Neural progenitor cell (in vitro differentiated cells): Measurements from ENCODE around the gene SIX3. TPM values are rescaled to one million over a fixed set of nuclear protein-coding genes. Genes with fewer than 3 reads are reported as not detected.

ENCODE experiments used
- DNase-seq: peaks from one replicate; pipeline ENCODE4 v3.0.0-alpha.2; 2016; ENCODE audit warnings: low spot score
- H2AFZ ChIP-seq: fragments of 200-600 bp; sonication (generic); replicated peaks from 2 replicates; pipeline ENCODE4 v1.6.1; 2016; ENCODE audit warnings: antibody characterized with exemption
- H3F3A ChIP-seq: fragments of 200-600 bp; sonication (generic); 2 replicates; pipeline ENCODE4 v1.6.1; 2016; ENCODE audit warnings: antibody characterized with exemption, low read depth
- H3K27ac ChIP-seq: fragments of 200-600 bp; sonication (generic); 2 replicates; pipeline ENCODE4 v1.5.1; 2016; ENCODE audit warnings: mild to moderate bottlenecking
- H3K27me3 ChIP-seq: fragments of 200-600 bp; sonication (generic); 2 replicates; pipeline ENCODE4 v1.6.1; 2016; ENCODE audit warnings: mild to moderate bottlenecking, moderate library complexity
- H3K36me3 ChIP-seq: fragments of 200-600 bp; sonication (generic); 2 replicates; pipeline ENCODE4 v1.5.1; 2016
- H3K4me1 ChIP-seq: fragments of 200-600 bp; sonication (generic); 2 replicates; pipeline ENCODE4 v1.6.1; 2016; ENCODE audit warnings: mixed run types
- H3K4me2 ChIP-seq: fragments of 200-600 bp; sonication (generic); 2 replicates; pipeline ENCODE4 v1.6.1; 2016
- H3K4me3 ChIP-seq: fragments of 200-600 bp; sonication (generic); 2 replicates; pipeline ENCODE4 v1.5.1; 2016
- H3K79me2 ChIP-seq: fragments of 200-600 bp; sonication (generic); 2 replicates; pipeline ENCODE4 v1.6.1; 2016; ENCODE audit warnings: low read depth
- H3K9ac ChIP-seq: fragments of 200-600 bp; sonication (generic); 2 replicates; pipeline ENCODE4 v1.6.1; 2016
- H3K9me3 ChIP-seq: fragments of 200-600 bp; sonication (generic); 2 replicates; pipeline ENCODE4 v1.5.1; 2016; ENCODE audit warnings: low read depth
- H4K20me1 ChIP-seq: fragments of 200-600 bp; sonication (generic); 2 replicates; pipeline ENCODE4 v1.6.1; 2016; ENCODE audit warnings: low read depth
- H3K27ac Mint-ChIP-seq: 3 replicates; pipeline ENCODE4 v1.8.0; 2021; ENCODE audit warnings: mixed read lengths
- H3K27me3 Mint-ChIP-seq: 2 replicates; pipeline ENCODE4 v1.8.0; 2022; ENCODE audit warnings: low read depth, mild to moderate bottlenecking, inconsistent platforms, moderate library complexity, mixed read lengths; ENCODE audit not compliant: insufficient read depth
- H3K36me3 Mint-ChIP-seq: 3 replicates; pipeline ENCODE4 v1.8.0; 2021; ENCODE audit warnings: mixed read lengths
- H3K4me1 Mint-ChIP-seq: 3 replicates; pipeline ENCODE4 v1.8.0; 2021; ENCODE audit warnings: mixed read lengths
- H3K4me3 Mint-ChIP-seq: 3 replicates; pipeline ENCODE4 v1.8.0; 2021; ENCODE audit warnings: mild to moderate bottlenecking, moderate library complexity, mixed read lengths
- H3K9me3 Mint-ChIP-seq: 3 replicates; pipeline ENCODE4 v1.8.0; 2020; ENCODE audit warnings: mixed read lengths
- EZH2 ChIP-seq: fragments of 200-600 bp; sonication (generic); IDR thresholded peaks from 2 replicates; pipeline ENCODE4 v1.6.1; 2017; ENCODE audit warnings: antibody characterized with exemption, mild to moderate bottlenecking, moderate library complexity
- EZH2phosphoT487 ChIP-seq: fragments of 200-600 bp; sonication (generic); IDR thresholded peaks from 2 replicates; pipeline ENCODE4 v1.6.1; 2017; ENCODE audit warnings: antibody characterized with exemption
- total RNA-seq: library from RNA; depleted of rRNA; stranded (reverse); fragments of >200 nt; gene quantifications from 2 replicates; pipeline ENCODE4 v1.2.3, GENCODE V29; 2015; ENCODE audit warnings: low replicate concordance
- TF ChIP-seq, protein P1 (sequence below): fragments of 200-600 bp; sonication (generic); IDR thresholded peaks from 2 replicates; pipeline ENCODE4 v1.5.1; 2017; ENCODE audit warnings: antibody characterized with exemption, mild to moderate bottlenecking

Gene SIX3
- total RNA-seq, 1 donor from 2014 or later: 14.5 TPM

- Histone ChIP-seq H3K4me1 (peaks cover 64% of the 10 kb centered on the region), H3K4me3 (peak overlapping the region; percentile 96), H3K4me2 (peak overlapping the region; percentile 99), H2AFZ (no peak overlapping the region), H3K27ac (no peak overlapping the region), H3K79me2 (peaks cover 97% of the 10 kb centered on the region), H4K20me1 (peaks cover 81% of the 10 kb centered on the region), H3K36me3 (no peaks in the 10 kb centered on the region), H3K9ac (no peak overlapping the region), H3F3A (peaks cover 75% of the 10 kb centered on the region), H3K9me3 (no peaks in the 10 kb centered on the region), H3K27me3 (peaks cover 90% of the 10 kb centered on the region)
- Mint-ChIP-seq H3K4me3 (peak overlapping the region; percentile 83), H3K27me3 (peaks cover 82% of the 10 kb centered on the region), H3K4me1 (peaks cover 37% of the 10 kb centered on the region), H3K36me3 (no peaks in the 10 kb centered on the region), H3K27ac (no peak overlapping the region), H3K9me3 (peaks cover 8% of the 10 kb centered on the region)
- DNase-seq: peak; percentile 55
- TF ChIP-seq EZH2 (peak; percentile 51), EZH2phosphoT487 (no peak)
Observed at GRCh38 chr2:44933434-44933951, 8.0 kb upstream of the SIX3 start.

- Histone ChIP-seq H3K9ac (peak overlapping the region; percentile 59), H3K4me2 (peak overlapping the region; percentile 99), H3K4me1 (peaks cover 58% of the 10 kb centered on the region), H3F3A (peaks cover 76% of the 10 kb centered on the region), H3K36me3 (no peaks in the 10 kb centered on the region), H2AFZ (no peak overlapping the region), H3K27me3 (peaks cover 82% of the 10 kb centered on the region), H3K79me2 (peaks cover 97% of the 10 kb centered on the region), H3K27ac (peak overlapping the region; percentile 50), H3K4me3 (peak overlapping the region; percentile 96), H4K20me1 (peaks cover 82% of the 10 kb centered on the region), H3K9me3 (no peaks in the 10 kb centered on the region)
- DNase-seq: peak; percentile 76
- Mint-ChIP-seq H3K27ac (no peak overlapping the region), H3K27me3 (peaks cover 82% of the 10 kb centered on the region), H3K9me3 (peaks cover 8% of the 10 kb centered on the region), H3K4me1 (peaks cover 37% of the 10 kb centered on the region), H3K4me3 (peak overlapping the region; percentile 83), H3K36me3 (no peaks in the 10 kb centered on the region)
- TF ChIP-seq, protein P1, sequence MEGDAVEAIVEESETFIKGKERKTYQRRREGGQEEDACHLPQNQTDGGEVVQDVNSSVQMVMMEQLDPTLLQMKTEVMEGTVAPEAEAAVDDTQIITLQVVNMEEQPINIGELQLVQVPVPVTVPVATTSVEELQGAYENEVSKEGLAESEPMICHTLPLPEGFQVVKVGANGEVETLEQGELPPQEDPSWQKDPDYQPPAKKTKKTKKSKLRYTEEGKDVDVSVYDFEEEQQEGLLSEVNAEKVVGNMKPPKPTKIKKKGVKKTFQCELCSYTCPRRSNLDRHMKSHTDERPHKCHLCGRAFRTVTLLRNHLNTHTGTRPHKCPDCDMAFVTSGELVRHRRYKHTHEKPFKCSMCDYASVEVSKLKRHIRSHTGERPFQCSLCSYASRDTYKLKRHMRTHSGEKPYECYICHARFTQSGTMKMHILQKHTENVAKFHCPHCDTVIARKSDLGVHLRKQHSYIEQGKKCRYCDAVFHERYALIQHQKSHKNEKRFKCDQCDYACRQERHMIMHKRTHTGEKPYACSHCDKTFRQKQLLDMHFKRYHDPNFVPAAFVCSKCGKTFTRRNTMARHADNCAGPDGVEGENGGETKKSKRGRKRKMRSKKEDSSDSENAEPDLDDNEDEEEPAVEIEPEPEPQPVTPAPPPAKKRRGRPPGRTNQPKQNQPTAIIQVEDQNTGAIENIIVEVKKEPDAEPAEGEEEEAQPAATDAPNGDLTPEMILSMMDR: peak; percentile 14
- TF ChIP-seq EZH2phosphoT487: no peak
- peak; percentile 12 for TF ChIP-seq EZH2
Observed at GRCh38 chr2:44934038-44934982, 7.2 kb upstream of the SIX3 start.

DNA sequence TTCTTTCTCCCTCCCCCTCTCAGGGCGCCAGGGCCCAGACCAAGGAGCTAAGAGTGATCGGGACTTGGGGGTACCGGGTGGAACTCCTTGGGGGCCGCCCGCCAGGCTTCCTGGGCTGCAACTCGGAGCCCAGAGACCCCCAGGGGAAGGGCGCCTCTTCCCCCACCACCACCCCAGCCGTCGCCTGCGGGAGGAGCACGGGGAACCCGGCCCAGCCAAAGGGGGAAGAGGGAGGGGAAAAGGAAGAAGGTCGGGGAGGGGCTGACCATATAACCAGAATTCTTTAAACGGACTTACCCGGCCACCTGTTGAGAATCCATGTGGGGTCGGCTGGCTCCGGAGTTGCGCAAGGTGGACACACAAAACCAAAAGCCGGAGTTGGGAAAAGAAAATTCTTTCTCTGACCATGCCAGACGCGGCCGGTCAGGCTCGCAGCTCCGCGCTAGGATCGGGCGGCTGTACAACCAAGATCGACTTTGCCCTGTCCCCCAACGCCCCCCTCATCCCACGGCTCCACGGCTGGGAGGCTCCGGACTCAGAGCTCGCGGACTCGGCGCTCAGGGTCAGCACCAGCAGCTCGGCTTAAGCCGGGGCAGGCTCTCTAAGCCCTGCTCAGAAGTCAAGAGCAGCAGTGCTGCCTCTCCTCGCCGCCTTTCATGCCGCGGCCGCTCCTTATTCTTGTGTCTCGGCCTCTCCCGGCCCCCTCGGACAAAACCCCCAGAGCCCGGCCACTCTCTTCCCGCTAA is 6.3 kb upstream of the SIX3 start:
- H3K9me3 Mint-ChIP-seq: peaks cover 8% of the 10 kb centered on the region
- H3K79me2 ChIP-seq: peaks cover 98% of the 10 kb centered on the region
- H3K9ac ChIP-seq: peak overlapping the region; percentile 59
- peak; percentile 83 for DNase-seq
- H3K9me3 ChIP-seq: no peaks in the 10 kb centered on the region
- H4K20me1 ChIP-seq: peaks cover 75% of the 10 kb centered on the region
- peaks cover 43% of the 10 kb centered on the region for H3K4me1 Mint-ChIP-seq
- H3F3A ChIP-seq: peaks cover 78% of the 10 kb centered on the region
- peak overlapping the region; percentile 96 for H3K4me3 ChIP-seq
- H3K4me3 Mint-ChIP-seq: peak overlapping the region; percentile 83
- peaks cover 78% of the 10 kb centered on the region for H3K27me3 ChIP-seq
- H3K4me1 ChIP-seq: peaks cover 60% of the 10 kb centered on the region
- H3K27ac ChIP-seq: peak overlapping the region; percentile 50
- TF ChIP-seq, protein P1: no peak
- peak; percentile 18 for TF ChIP-seq EZH2
- peak; percentile 37 for TF ChIP-seq EZH2phosphoT487
- H3K36me3 Mint-ChIP-seq: no peaks in the 10 kb centered on the region
- no peaks in the 10 kb centered on the region for H3K36me3 ChIP-seq
- H2AFZ ChIP-seq: no peak overlapping the region
- peak overlapping the region; percentile 99 for H3K4me2 ChIP-seq
- no peak overlapping the region for H3K27ac Mint-ChIP-seq
- peaks cover 85% of the 10 kb centered on the region for H3K27me3 Mint-ChIP-seq
